HG03469 (cell line): ENCODE measurements around the gene CDK3.
"Not testable (repeated sequence)": the region's sequence is repeated elsewhere in the genome, so short reads cannot be mapped to it uniquely, and the experiment has no call there.

Experiments
- ATAC-seq: cut with Tn5 transposase; IDR thresholded peaks from one replicate; pipeline ENCODE4 v1.9.1; 2021; ENCODE audit warnings: mild to moderate bottlenecking, moderate library complexity, moderate number of reproducible peaks; ENCODE audit not compliant: unreplicated experiment

The CDK3 gene

DNA sequence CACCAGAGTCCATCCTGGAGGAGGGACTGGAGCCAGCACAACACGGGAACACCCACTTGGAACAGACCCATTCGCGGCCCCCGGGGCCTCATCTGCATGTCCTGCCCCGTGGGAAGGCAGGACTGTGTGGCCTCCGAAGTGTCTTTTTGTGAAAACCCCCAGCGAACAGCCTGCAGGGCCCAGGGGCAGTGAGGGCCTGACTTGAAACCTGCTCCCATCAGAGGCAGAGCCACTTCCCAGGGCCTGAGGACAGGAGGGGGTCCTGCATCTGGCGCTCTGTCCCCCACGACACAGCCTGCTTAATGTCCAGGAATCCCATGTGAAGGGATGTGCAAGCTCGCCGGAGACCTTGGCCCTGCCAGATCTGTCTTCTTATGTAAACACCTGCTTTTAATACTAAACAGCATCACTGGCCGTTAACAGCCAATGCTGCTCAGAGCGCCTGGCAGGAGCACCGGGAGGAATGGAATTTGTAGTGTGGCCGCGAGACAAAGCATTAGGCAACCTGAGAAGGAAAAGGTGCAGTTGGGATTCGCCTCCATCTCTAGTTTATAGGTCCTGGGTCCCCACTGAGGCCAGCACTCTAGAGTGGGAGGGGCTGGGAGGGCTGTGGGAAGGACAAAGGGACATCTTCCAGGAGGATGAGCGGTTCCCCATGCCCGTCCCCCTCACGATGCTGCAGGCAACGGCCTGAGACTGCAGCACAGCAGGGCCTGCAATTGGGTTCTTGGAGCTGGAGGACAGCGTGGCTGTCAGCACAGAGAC, 36.0 kb downstream of the CDK3 start:
- no peak for ATAC-seq

DNA sequence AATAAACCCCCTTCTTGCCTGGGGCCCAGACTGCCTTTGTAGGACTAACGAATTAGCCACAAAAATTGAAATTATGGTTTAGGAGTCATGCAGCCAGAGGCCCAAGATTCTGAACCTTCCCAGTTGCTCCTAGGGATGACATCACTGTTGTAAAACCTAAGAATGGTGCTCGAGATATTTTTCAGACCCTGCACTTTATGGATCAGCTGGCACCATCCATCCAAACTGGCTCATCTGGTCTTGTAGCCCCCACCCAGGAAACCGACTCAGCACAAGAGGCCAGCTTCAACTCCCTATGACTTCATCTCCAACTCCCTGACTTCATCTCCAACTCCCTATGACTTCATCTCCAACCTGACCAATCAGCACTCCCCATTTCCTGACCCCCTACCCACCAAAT, 37.4 kb downstream of the CDK3 start:
- no peak for ATAC-seq

DNA sequence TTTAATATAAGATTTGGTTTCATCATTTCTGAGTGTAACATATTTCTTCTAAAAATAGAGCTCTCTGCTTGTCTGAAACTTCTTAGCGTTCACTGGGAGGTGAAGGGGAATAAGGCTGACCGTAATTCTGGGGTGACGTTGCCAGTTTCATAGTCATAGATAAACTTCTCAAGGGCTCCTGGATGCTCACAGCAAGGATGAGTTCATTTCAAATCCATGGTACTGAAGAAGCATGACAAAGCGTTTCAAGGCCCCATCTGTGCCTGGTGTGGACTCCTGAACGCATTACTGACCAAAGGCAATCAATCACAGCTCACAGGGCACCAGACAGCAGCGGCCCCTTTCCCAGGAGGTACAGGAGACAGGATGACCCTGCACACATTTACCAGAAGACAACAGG, 38.5 kb downstream of the CDK3 start:
- ATAC-seq = no peak

DNA sequence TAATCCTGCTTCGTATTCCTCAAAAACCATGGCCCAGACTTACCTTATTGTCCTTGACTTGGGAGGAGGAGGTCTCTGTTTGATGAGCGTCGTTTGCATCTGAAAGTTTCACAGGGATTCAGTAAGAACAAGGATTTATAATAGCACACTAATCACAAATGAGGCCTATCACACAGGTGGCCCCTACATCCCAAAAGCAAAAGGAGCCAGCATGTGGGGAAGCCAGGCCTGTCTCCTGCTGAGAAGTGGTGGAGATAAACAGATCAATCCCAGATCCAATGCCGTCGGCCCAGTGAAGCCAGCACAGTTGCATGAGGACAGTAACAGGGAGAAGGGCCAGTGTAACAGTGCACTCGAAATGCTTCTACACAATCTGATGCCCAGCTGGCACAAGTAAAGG, 39.7 kb downstream of the CDK3 start:
- no peak for ATAC-seq

DNA sequence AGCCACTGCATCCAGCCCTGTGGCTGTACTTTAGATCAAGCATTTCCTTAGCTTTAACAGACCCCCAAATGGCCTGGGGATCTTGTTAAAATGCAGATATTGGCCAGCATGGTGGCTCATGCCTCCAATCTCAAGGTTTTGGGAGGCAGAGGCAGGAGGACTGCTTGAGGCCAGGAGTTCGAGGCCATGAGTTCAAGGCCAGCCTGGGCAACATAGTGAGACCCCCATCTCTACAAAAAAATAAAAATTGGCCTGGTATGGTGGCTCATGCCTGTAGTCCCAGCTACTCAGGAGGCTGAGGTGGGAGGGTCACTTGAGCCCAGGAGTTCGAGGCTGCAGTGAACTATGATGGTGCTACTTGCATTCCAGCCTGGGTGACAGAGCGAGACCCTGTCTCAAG, 42.2 kb downstream of the CDK3 start:
- ATAC-seq = not testable (repeated sequence)

DNA sequence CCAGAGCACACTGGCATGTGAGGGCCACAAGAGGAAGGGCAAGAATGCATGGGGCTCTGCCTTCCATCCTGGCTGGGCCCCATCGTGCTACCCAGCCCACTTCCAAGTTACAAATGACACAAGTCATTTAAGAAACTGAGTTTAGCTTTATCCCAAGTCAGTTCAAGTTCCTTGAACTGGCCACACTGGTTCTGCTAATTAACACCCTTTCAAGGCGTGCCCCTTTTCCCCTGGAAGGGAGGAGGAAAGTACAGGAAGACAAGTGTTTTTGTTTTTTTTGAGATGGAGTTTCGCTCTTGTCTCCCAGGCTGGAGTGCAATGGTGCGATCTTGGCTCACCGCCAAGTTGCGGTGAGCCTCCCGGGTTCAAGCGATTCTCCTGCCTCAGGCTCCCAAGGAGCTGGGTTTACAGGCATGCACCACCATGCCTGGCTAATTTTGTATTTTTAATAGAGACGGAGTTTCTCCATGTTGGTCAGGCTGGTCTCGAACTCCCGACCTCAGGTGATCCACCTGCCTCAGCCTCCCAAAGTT, 43.9 kb downstream of the CDK3 start:
- not testable (repeated sequence) for ATAC-seq

DNA sequence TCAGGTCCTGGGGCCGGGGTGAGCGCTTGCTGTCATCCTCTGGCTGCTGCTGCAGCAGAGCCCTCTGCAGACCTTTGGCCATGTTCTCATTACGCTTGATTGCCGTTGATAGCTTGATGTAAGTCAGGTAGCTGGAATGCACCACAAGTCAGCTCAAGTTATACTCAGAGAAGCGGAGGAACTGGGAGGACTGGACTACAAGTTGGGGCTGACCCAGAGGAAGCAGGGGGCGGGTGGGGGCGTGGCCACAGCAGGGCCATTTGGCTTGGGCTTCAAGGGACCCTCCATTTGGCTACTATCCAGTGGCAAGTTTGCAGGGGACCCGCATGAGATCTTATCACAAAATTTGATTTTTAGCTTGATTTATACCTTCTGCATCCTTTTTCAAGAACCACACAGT, 45.4 kb downstream of the CDK3 start:
- ATAC-seq = no peak

DNA sequence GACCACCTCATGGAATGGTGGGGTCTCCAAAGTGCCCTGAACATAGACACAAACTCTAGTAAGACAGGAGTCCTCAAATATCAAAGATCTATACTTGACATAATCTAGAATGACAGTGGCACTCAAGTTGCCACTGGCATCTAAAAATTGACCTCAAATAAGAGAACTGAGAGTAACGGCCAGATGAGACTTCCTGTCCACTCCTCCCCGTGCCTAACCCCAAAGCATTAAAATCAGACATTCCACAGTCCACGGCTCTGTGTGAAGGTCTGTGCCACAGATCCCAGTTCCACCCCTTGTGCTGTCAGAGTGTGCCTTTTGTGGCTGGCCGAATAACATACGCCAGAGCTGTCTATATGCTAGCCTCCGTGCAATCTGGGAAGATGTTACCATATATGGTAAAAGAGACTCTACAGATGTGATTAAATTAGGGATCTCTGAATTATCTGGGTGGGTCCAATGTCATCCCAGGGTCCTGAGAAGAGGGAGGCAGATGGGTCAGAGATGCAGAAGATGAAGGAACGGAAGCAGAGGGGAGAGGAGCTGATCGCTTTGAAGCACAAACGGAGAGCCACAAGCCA, 47.5 kb downstream of the CDK3 start:
- no peak for ATAC-seq

DNA sequence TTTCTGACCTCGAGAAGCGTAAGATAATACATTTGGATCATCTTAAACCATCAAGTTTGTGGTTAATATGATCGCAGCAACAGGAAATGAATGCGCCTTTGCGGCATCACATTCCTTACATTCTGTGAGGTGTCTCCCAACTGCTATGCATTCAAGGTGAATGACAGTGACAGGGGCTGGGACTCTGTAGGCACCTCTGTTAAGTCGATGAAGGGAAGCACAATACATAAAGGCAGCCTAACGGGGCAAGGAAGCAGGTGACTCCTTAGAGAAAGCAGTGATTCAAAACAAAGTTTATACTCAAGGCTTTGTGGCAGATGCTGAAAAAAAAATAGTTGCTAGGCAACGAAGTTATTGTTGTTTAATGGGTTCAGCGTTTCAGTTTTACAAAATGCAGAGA, 48.1 kb downstream of the CDK3 start:
- no peak for ATAC-seq

DNA sequence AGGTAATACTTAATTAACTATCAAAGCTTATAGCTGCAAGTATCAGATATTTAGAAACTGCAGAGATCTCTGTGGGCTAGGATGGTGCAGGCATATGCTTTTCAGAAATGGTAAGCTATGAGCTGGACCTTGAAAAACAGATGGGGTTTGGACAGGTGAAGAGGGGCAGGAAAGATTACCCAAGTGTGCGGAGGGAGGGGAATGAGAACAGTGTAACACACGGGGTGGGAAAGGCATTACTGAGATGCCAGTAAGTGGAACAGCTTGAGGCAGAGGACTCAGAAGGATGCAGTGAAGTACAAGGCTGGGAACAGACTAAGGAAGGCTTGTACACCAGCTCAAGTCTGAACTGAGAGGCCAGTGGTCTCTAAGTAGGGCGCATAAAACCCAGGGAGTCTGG, 48.6 kb downstream of the CDK3 start:
- ATAC-seq = no peak

DNA sequence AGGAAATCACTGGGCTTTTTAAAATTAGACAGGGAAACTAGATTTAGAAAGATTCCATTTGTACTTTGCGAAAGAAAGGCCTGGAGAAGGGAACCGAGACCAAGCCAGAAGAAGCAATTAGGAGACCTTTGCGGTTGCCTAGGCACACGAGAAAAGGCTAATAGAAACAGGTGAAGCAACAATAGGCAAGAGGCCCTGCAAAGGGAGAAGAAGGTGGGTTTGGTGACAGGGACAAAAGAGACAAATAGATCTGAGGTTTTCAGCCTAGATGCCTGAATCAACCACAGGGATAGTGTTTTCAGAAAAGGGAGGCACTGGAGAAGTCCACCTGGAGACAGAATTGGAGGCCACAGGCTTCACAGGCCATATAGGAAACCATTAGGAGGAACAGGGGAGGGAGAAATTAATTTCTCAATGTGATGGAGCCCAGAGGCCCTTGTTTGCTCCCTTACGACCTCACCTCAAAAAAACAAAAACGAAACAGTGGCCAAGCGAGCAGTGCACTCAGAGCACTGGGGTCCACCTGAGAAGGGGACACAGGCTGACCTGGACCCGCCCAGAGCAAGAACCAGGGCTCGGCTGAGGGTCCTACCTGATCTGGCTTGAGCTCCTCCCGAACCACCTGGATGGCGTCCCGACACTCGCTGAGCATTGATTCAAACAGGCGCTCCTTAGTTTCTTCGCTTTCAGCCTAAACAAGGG, 49.3 kb downstream of the CDK3 start:
- no peak for ATAC-seq

DNA sequence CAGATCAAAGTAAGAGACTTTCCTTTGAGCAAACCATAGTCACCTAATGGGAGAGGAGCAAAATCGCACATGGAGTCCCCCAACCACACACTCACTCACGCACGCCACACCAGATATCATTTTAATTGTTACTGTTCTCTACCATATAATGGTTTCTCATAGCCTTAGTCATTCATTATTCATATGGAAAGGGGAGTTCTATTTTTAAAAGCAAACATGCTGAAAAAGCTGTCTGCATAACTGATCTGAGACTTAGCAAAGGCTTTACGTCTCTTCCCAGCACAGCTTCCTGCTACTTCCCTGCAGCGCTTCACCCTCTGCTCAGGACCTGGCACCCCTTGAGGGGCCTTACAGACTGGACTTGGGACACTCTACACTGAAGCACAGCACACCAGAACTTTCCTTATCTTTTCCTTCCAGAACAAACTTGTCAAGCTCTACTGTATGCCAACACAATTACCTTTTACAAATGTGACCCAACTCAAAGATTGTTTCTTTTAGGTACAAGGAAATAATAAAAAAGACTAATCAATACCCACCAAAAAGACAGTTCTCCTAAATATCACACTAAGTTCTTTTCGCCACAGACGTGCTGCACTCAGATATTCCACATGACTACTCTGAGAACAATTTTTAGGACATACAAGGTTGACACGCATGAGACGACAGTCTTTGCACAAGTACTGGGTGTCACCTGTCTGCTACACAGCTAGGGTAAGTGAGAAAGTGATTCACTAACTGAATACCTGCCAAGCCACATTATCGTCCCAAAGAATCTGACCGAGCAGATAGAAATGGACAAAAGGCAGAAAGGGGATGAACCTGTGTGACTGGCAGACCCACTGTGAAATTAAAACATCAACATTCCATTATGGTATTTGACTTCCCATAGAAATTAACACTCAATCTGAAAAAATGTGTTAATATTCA, 50.1 kb downstream of the CDK3 start:
- ATAC-seq = no peak

DNA sequence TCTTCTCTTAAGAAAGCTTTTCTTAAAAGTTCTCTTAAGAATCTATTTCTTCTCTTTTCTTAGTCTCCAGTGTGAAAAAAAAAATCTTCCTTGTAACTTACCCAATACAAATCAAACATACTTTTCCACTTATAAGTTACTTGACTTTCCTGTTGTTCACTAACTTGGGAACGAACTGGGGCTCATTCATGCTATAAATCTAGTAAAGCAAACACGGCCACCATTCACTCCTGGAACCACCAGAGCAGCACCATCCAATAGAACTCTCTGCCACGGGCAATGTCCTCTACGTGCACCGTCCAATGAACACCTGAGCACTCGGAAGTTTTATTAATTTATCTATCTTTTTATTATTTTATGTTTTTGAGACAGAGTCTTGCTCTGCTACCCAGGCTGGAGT, 50.9 kb downstream of the CDK3 start:
- no peak for ATAC-seq

DNA sequence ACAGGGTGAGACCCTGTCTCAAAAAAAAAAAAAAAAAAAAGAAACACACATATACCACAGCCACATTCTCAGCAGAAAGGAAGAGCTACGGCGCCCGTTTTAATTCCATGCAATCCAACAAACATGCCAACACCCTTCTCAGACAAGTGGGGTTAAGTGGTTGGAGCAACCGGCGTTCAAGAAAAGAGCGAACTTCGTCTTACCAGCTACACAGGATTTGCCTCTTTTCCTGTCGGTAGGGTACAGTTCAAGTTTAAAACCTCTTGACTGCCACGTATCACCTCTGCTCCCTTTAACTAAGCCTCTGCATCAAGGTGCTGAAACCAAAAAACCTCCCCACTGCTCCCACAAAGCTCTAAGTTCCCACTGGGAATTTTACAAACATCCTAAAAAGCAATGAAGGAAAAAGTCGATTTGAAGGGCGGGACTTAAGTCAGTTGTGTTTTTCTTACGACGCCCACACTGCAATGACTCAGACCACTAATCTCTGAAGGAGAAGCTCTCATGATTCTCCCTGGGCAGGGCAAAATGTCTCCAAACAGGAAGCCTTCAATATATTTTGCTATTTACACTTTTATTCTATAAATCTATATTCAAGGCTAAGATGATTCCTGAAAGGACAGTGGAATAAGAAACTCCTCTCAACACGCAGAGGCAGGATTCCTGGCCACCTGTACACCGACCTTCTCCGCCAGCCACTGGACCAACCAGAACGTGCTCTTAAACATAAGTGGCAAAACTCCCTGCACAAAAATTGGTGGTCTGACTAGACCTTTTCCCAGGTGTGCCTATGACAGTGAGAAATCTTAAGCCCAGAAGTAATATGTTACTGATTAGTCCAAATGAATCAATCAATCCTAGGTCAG, 52.8 kb downstream of the CDK3 start:
- no peak for ATAC-seq

DNA sequence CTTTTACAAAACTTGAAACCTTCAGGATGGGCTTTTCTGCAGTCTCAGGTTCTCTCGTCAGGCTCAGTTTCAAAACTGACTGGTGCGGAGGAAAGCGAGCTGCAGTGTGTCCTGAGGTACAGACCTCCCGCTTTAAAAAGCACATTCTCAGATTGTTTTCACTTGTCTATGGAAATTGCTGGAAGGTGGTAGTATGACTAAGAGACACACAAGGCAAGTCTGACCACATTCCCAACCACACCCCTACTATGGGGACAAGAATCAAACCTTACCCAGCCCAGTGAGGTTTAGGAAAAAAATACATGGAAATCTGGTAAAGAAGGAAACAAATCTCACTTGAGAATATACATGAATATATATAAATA, 53.4 kb downstream of the CDK3 start:
- ATAC-seq = no peak
